ENCODE measurements around the gene WDR4.
"Not testable (repeated sequence)": the region's sequence is repeated elsewhere in the genome, so short reads cannot be mapped to it uniquely, and the experiment has no call there.

The WDR4 gene

GRCh38 chr21:42839271-42840231 is 39.8 kb downstream of the WDR4 start:
- no peak for DNase-seq (ENCODE audit: low read depth)

- DNase-seq (ENCODE audit: low read depth) = not testable (repeated sequence)
These were observed 41.1 kb downstream of the WDR4 start for GRCh38 chr21:42838212-42838690.

GRCh38 chr21:42837421-42838211 is 41.7 kb downstream of the WDR4 start:
- no peak for DNase-seq (ENCODE audit: low read depth)

GRCh38 chr21:42836767-42837301 is 42.5 kb downstream of the WDR4 start:
- DNase-seq (ENCODE audit: low read depth) = no peak

GRCh38 chr21:42836402-42836666 is 43.0 kb downstream of the WDR4 start:
- no peak for DNase-seq (ENCODE audit: low read depth)

- no peak for DNase-seq (ENCODE audit: low read depth)
These were observed 43.5 kb downstream of the WDR4 start for GRCh38 chr21:42835611-42836401.

GRCh38 chr21:42835211-42835610 is 44.1 kb downstream of the WDR4 start:
- DNase-seq (ENCODE audit: low read depth) = no peak

GRCh38 chr21:42834726-42835191 is 44.6 kb downstream of the WDR4 start:
- no peak for DNase-seq (ENCODE audit: low read depth)

- DNase-seq (ENCODE audit: low read depth) = no peak
These were observed 45.2 kb downstream of the WDR4 start for GRCh38 chr21:42833859-42834725.

- no peak for DNase-seq (ENCODE audit: low read depth)
These were observed 45.9 kb downstream of the WDR4 start for GRCh38 chr21:42833439-42833815.

GRCh38 chr21:42832321-42832630 is 47.1 kb downstream of the WDR4 start:
- not testable (repeated sequence) for DNase-seq (ENCODE audit: low read depth)

- DNase-seq (ENCODE audit: low read depth) = no peak
These were observed 48.6 kb downstream of the WDR4 start for GRCh38 chr21:42830456-42831455.

GRCh38 chr21:42829954-42830353 is 49.4 kb downstream of the WDR4 start:
- DNase-seq (ENCODE audit: low read depth) = no peak

GRCh38 chr21:42829417-42829816 is 49.9 kb downstream of the WDR4 start:
- DNase-seq (ENCODE audit: low read depth) = no peak

- DNase-seq (ENCODE audit: low read depth) = no peak
These were observed 51.8 kb downstream of the WDR4 start for GRCh38 chr21:42827588-42827987.

GRCh38 chr21:42820616-42821465 is 58.5 kb downstream of the WDR4 start:
- DNase-seq (ENCODE audit: low read depth) = no peak

- DNase-seq (ENCODE audit: low read depth) = no peak
These were observed 59.3 kb downstream of the WDR4 start for GRCh38 chr21:42819861-42820615.

GRCh38 chr21:42818328-42818749 is 61.0 kb downstream of the WDR4 start:
- DNase-seq (ENCODE audit: low read depth) = peak; percentile 42

All from fibroblast of gingiva (primary cell).